GM12875 (cell line): ENCODE results near the gene MAP4K2.

Experiments
- H3K4me3 ChIP-seq: one replicate; pipeline ENCODE4 v1.5.1; 2011; ENCODE audit warnings: low read depth, low read length, control low read depth
- TF ChIP-seq, protein P1 (sequence below): IDR thresholded peaks from 2 replicates; pipeline ENCODE4 v1.5.1; 2011; ENCODE audit warnings: low read depth, mild to moderate bottlenecking, control low read depth, inconsistent platforms, low read length, moderate library complexity, borderline replicate concordance; ENCODE audit not compliant: insufficient read depth

Gene MAP4K2

DNA sequence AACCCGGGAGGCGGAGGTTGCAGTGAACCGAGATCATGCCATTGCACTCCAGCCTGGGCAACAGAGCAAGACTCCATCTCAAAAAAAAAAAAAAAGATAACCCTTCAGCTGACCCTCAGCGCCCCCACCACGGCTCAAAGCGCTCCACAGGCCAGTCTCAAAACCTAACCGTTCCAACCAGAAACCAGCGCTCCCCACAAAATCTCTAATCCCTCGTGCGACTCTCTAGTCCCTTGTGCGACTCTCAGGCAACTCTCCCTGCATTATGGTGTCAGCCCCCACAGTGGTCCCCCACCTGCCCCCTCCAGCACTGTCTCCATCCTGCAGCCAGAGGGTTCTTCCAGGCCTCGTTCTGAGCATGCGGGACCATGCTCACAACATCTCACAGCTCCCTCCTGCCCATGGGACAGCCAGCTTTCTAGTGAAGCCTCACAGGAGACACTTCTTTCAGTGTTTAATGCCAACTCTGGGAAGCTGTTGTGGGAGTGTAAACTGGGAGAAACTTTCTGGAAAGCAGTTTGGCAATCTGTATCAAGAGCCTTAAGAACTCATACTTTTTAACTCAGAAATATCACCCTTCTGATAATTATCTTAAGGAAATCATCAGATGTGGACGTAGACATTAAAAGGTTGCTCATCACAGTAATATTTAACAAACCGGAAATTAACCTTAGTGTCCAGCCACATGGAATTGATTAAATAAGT, 54.9 kb downstream of the MAP4K2 start:
- TF ChIP-seq, protein P1, sequence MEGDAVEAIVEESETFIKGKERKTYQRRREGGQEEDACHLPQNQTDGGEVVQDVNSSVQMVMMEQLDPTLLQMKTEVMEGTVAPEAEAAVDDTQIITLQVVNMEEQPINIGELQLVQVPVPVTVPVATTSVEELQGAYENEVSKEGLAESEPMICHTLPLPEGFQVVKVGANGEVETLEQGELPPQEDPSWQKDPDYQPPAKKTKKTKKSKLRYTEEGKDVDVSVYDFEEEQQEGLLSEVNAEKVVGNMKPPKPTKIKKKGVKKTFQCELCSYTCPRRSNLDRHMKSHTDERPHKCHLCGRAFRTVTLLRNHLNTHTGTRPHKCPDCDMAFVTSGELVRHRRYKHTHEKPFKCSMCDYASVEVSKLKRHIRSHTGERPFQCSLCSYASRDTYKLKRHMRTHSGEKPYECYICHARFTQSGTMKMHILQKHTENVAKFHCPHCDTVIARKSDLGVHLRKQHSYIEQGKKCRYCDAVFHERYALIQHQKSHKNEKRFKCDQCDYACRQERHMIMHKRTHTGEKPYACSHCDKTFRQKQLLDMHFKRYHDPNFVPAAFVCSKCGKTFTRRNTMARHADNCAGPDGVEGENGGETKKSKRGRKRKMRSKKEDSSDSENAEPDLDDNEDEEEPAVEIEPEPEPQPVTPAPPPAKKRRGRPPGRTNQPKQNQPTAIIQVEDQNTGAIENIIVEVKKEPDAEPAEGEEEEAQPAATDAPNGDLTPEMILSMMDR, result no peak
- no peak overlapping the region for H3K4me3 ChIP-seq

- no peak overlapping the region for H3K4me3 ChIP-seq
- TF ChIP-seq, protein P1, result no peak
Measured at GRCh38 chr11:64746486-64746885, 56.5 kb downstream of the MAP4K2 start.

GRCh38 chr11:64745521-64746328, 57.3 kb downstream of the MAP4K2 start:
- H3K4me3 ChIP-seq, result peak overlapping the region; percentile 64
- TF ChIP-seq, protein P1, result no peak

- H3K4me3 ChIP-seq, result peak overlapping the region; percentile 64
- TF ChIP-seq, protein P1, result no peak
Measured at GRCh38 chr11:64745189-64745520, 57.9 kb downstream of the MAP4K2 start.

- TF ChIP-seq, protein P1, result no peak
- H3K4me3 ChIP-seq, result peak overlapping the region; percentile 64
Measured at GRCh38 chr11:64744544-64745188, 58.3 kb downstream of the MAP4K2 start.

DNA sequence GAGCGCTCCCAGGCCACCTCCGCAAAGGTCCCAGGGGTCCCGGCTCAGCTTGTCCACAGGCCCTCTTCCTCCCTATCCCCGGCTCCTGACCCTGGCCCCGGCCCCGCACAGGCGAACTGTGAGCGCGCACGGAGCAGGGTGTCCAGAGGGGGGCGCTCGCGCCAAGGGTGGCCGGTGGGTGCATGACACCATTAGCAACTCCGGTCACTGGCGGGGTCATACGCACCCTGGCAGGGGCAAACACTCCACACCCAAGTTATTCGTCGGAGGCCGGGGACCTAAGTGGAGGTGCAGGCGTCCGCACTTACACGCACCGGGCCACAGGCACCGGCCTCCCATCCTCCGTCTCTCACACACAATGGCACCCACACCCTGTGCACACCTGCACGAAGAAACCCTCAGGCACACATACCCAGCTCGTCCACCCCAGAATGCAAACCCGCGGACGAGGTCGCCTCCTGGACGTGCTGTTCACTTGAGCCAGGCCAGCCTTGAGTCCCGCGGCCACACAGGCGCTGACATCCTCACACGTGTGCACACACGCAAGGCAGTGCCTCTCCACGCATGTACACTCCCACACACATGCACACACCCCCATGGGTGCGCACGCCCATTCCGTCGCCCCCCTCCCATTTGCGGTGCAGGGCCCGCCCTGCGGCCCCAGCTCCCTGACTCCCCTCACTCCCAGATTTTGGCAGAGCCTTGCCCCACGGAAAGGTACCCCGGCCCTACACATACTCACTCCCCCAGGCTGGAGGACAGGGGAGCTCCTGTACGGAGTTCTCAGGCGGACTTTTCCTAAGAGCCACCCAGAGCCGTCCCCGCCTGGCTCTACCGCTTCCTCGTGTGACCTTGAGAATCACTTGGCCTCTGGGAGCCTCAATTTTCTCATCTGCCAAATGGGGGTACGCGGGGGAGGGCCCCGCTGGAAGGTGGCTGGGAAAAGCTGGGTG, 59.1 kb downstream of the MAP4K2 start, which contains the start of gene RASGRP2:
RASGRP2 (minus strand) TSS at position 552 of the 953 bp plus-strand sequence. CDS start 1,276 bp downstream, outside the sequence.
- TF ChIP-seq, protein P1, result peak; percentile 88
- peak within 1 kb of the TSS; percentile 64 for H3K4me3 ChIP-seq
